Liver (tissue), 9 donors: Measurements from ENCODE around the gene FAM151B. TPM values are rescaled to one million over a fixed set of nuclear protein-coding genes. Genes with fewer than 3 reads are reported as not detected.
"Not testable (repeated sequence)": the region's sequence is repeated elsewhere in the genome, so short reads cannot be mapped to it uniquely, and the experiment has no call there.

Experiments
- DNase-seq: peaks from one replicate; pipeline ENCODE4 v3.0.0-alpha.2; 2017; ENCODE audit warnings: low spot score
- H3K27ac ChIP-seq, 2 donors: one replicate each; pipeline ENCODE4 v1.7.0; 2013; ENCODE audit warnings: inconsistent platforms in 2 of 2, low read length in 2 of 2, control low read depth in 1 of 2, low read depth in 1 of 2, mild to moderate bottlenecking in 1 of 2
- H3K27me3 ChIP-seq, 4 donors: one replicate each; pipeline versions ENCODE4 v1.6.1 to v1.7.0; 2013; ENCODE audit warnings: low read length in 3 of 4, inconsistent platforms in 1 of 4, mild to moderate bottlenecking in 1 of 4, moderate library complexity in 1 of 4; ENCODE audit not compliant: control insufficient read depth in 4 of 4, insufficient read depth in 4 of 4
- H3K36me3 ChIP-seq, 4 donors: one replicate each; pipeline versions ENCODE4 v1.6.1 to v1.7.0; 2013; ENCODE audit warnings: low read length in 3 of 4, mild to moderate bottlenecking in 3 of 4, low read depth in 1 of 4, moderate library complexity in 1 of 4; ENCODE audit not compliant: control insufficient read depth in 4 of 4, insufficient read depth in 3 of 4
- H3K4me1 ChIP-seq, 4 donors: one replicate each; pipeline versions ENCODE4 v1.6.1 to v1.7.0; 2013; ENCODE audit warnings: low read length in 3 of 4, mild to moderate bottlenecking in 3 of 4, moderate library complexity in 1 of 4; ENCODE audit not compliant: control insufficient read depth in 4 of 4, insufficient read depth in 4 of 4
- H3K4me3 ChIP-seq, 3 donors: one replicate each; pipeline versions ENCODE4 v1.6.1 to v1.7.0; 2013; ENCODE audit warnings: low read length in 3 of 3, control low read depth in 1 of 3, low read depth in 1 of 3, mild to moderate bottlenecking in 1 of 3
- H3K9ac ChIP-seq, 2 donors: one replicate each; pipeline ENCODE4 v1.7.0; 2013; ENCODE audit warnings: low read length in 2 of 2, mild to moderate bottlenecking in 2 of 2, moderate library complexity in 2 of 2, control low read depth in 1 of 2, low read depth in 1 of 2
- H3K9me3 ChIP-seq, 4 donors: one replicate each; pipeline versions ENCODE4 v1.6.1 to v1.7.0; 2013; ENCODE audit warnings: low read length in 3 of 4; ENCODE audit not compliant: control insufficient read depth in 4 of 4
- ATF3 ChIP-seq: IDR thresholded peaks from 2 replicates; pipeline ENCODE4 v1.6.1; 2016; ENCODE audit warnings: antibody characterized with exemption
- CTCF ChIP-seq: fragments of 150-350 bp; IDR thresholded peaks from 2 replicates; pipeline ENCODE4 v1.5.1; 2017; ENCODE audit warnings: improper control_type of control experiment, low read depth, low read length; ENCODE audit not compliant: missing input control
- EGR1 ChIP-seq, 2 donors: IDR thresholded peaks; 2 replicates each; pipeline ENCODE4 v1.6.1; 2016 to 2018; ENCODE audit warnings: antibody characterized with exemption in 2 of 2, low read depth in 2 of 2
- FOXA1 ChIP-seq: IDR thresholded peaks from 2 replicates; pipeline ENCODE4 v1.6.1; 2016; ENCODE audit warnings: antibody characterized with exemption
- FOXA2 ChIP-seq: IDR thresholded peaks from 2 replicates; pipeline ENCODE4 v1.6.1; 2016; ENCODE audit warnings: antibody characterized with exemption
- GABPA ChIP-seq, 2 donors: IDR thresholded peaks in 1 of 2; conservative IDR thresholded peaks in 1 of 2; 2 replicates each; pipeline ENCODE4 v1.6.1; 2016; ENCODE audit warnings: antibody characterized with exemption in 2 of 2, mild to moderate bottlenecking in 1 of 2, moderate library complexity in 1 of 2
- HNF4A ChIP-seq, 2 donors: conservative IDR thresholded peaks; 2 replicates each; pipeline ENCODE4 v1.6.1; 2016; ENCODE audit warnings: antibody characterized with exemption in 2 of 2, mild to moderate bottlenecking in 2 of 2
- HNF4G ChIP-seq: IDR thresholded peaks from 2 replicates; pipeline ENCODE4 v1.6.1; 2016; ENCODE audit warnings: antibody characterized with exemption
- JUND ChIP-seq, 2 donors: IDR thresholded peaks; 2 replicates each; pipeline ENCODE4 v1.6.1; 2016; ENCODE audit warnings: antibody characterized with exemption in 2 of 2
- MAX ChIP-seq: IDR thresholded peaks from 2 replicates; pipeline ENCODE4 v1.6.1; 2016; ENCODE audit warnings: antibody characterized with exemption
- NR2F2 ChIP-seq: IDR thresholded peaks from 2 replicates; pipeline ENCODE4 v1.6.1; 2016; ENCODE audit warnings: antibody characterized with exemption
- RAD21 ChIP-seq, 2 donors: IDR thresholded peaks; 2 replicates each; pipeline ENCODE4 v1.6.1; 2016; ENCODE audit warnings: antibody characterized with exemption in 2 of 2, mild to moderate bottlenecking in 2 of 2
- REST ChIP-seq: IDR thresholded peaks from 2 replicates; pipeline ENCODE4 v1.6.1; 2016; ENCODE audit warnings: antibody characterized with exemption, mild to moderate bottlenecking
- RXRA ChIP-seq, 2 donors: IDR thresholded peaks; 2 replicates each; pipeline ENCODE4 v1.6.1; 2017 to 2018; ENCODE audit warnings: antibody characterized with exemption in 2 of 2, mild to moderate bottlenecking in 1 of 2
- SP1 ChIP-seq: IDR thresholded peaks from 2 replicates; pipeline ENCODE4 v1.6.1; 2018; ENCODE audit warnings: antibody characterized with exemption, mild to moderate bottlenecking
- TAF1 ChIP-seq: conservative IDR thresholded peaks from 2 replicates; pipeline ENCODE4 v1.6.1; 2016; ENCODE audit warnings: antibody characterized with exemption, mild to moderate bottlenecking
- YY1 ChIP-seq: IDR thresholded peaks from 2 replicates; pipeline ENCODE4 v1.6.1; 2016; ENCODE audit warnings: antibody characterized with exemption, mild to moderate bottlenecking
- ZBTB33 ChIP-seq: IDR thresholded peaks from 2 replicates; pipeline ENCODE4 v1.6.1; 2016; ENCODE audit warnings: antibody characterized with exemption
- WGBS: extraction: QIAGEN DNeasy Blood & Tissue Kit; methylation state at CpG from one replicate; pipeline ENCODE4 v1.1.7; 2013; 5-methylcytosine and 5-hydroxymethylcytosine counted together
- polyA plus RNA-seq, 2 donors: library from polyadenylated mRNA; stranded (reverse) in 1 of 2; unstranded in 1 of 2; fragments of 200-250 nt in 1 of 2; fragments of >200 nt in 1 of 2; fragmentation: Nextera tagmentation in 1 of 2; extraction: Ambion mirVana in 1 of 2; gene quantifications; one replicate each; pipeline versions ENCODE4 v1.2.1 to v1.2.3, GENCODE V29; 2013 to 2015
- total RNA-seq, 2 donors: library from RNA; depleted of rRNA; stranded (reverse); fragments of >200 nt; gene quantifications; one replicate each; pipeline ENCODE4 v1.2.3, GENCODE V29; 2014
- donor health status: healthy.
- donor health status: healthy.
- donor health status: healthy.
- donor health status: healthy.
- donor health status: healthy.

FAM151B gene
- total and polyA plus RNA-seq, 4 donors, result 0.43 to 3.0 (median 1.3) TPM

- no peak for DNase-seq
- Histone ChIP-seq H3K4me3 (no peak overlapping the region), H3K4me1 (no peaks in the 10 kb centered on the region), H3K36me3 (no peaks in the 10 kb centered on the region), H3K27ac (no peak overlapping the region), H3K27me3 (no peaks in the 10 kb centered on the region), H3K9ac (no peak overlapping the region), H3K9me3 (no peaks in the 10 kb centered on the region)
- 93% methylated on average over 2 of the region's 2 CpGs for WGBS
- TF ChIP-seq CTCF, result no peak
- no peak for TF ChIP-seq RAD21 (IDR thresholded peaks at IDR 0.05)
Observed at GRCh38 chr5:80579050-80579449, 91.2 kb downstream of the FAM151B start.

- not testable (repeated sequence) for H3K4me1 ChIP-seq, H3K27ac ChIP-seq, H3K36me3 ChIP-seq, H3K9me3 ChIP-seq, H3K9ac ChIP-seq, H3K27me3 ChIP-seq, H3K4me3 ChIP-seq, DNase-seq
- WGBS, result 97% methylated on average over 2 of the region's 3 CpGs
Observed at GRCh38 chr5:80580291-80580690, 92.4 kb downstream of the FAM151B start.

GRCh38 chr5:80584770-80585169 lies 96.9 kb downstream of the FAM151B start:
- Histone ChIP-seq H3K36me3 (no peaks in the 10 kb centered on the region), H3K27me3 (no peaks in the 10 kb centered on the region), H3K27ac (no peak overlapping the region), H3K4me3 (no peak overlapping the region), H3K9ac (no peak overlapping the region), H3K9me3 (no peaks in the 10 kb centered on the region), H3K4me1 (no peaks in the 10 kb centered on the region)
- no peak for DNase-seq
- no peak for TF ChIP-seq TAF1
- no peak for TF ChIP-seq SP1
- TF ChIP-seq EGR1 (IDR thresholded peaks at IDR 0.05; ENCODE audit: low read depth in 2 of 2), result no peak
- TF ChIP-seq RXRA (IDR thresholded peaks at IDR 0.05), result no peak
- no peak for TF ChIP-seq ATF3
- no peak for TF ChIP-seq HNF4G
- no peak for TF ChIP-seq MAX
- TF ChIP-seq JUND (IDR thresholded peaks at IDR 0.05), result no peak
- no peak for TF ChIP-seq FOXA2
- TF ChIP-seq HNF4A (conservative IDR thresholded peaks at IDR 0.05), result no peak
- no peak for TF ChIP-seq YY1
- no peak for TF ChIP-seq ZBTB33
- no peak for TF ChIP-seq RAD21 (IDR thresholded peaks at IDR 0.05)
- no peak for TF ChIP-seq REST
- TF ChIP-seq NR2F2, result no peak
- no peak for TF ChIP-seq FOXA1
- TF ChIP-seq GABPA (IDR thresholded peaks at IDR 0.05 in 1 of 2, conservative IDR thresholded peaks at IDR 0.05 in 1 of 2), result no peak
- no peak for TF ChIP-seq CTCF
- 91% methylated on average over 6 of the region's 6 CpGs for WGBS
